Prostate gland (tissue), 2 donors: ENCODE data around the gene ADARB2. TPM values are rescaled to one million over a fixed set of nuclear protein-coding genes. Genes with fewer than 3 reads are reported as not detected.

Source experiments
- DNase-seq: peaks from one replicate; pipeline ENCODE4 v3.0.0-alpha.2; 2019; ENCODE audit warnings: low spot score
- H3K27ac ChIP-seq, 2 donors: fragments of 200-600 bp; sonication (generic); 2 replicates each; pipeline ENCODE4 v1.5.1; 2017 to 2019
- H3K27me3 ChIP-seq: fragments of 200-600 bp; sonication (generic); replicated peaks from 2 replicates; pipeline ENCODE4 v1.5.1; 2019; ENCODE audit not compliant: insufficient read depth
- H3K36me3 ChIP-seq, 2 donors: fragments of 200-600 bp; sonication (generic); 1 replicate in 1 of 2; 2 replicates in 1 of 2; pipeline versions ENCODE4 v1.5.1 to v1.8.1; 2017 to 2019
- H3K4me1 ChIP-seq: fragments of 200-600 bp; sonication (generic); replicated peaks from 2 replicates; pipeline ENCODE4 v1.5.1; 2019
- H3K4me3 ChIP-seq, 2 donors: fragments of 200-600 bp; sonication (generic); 2 replicates each; pipeline ENCODE4 v1.5.1; 2017 to 2019
- H3K9me3 ChIP-seq: fragments of 200-600 bp; sonication (generic); 2 replicates; pipeline ENCODE4 v1.5.1; 2017
- POLR2A ChIP-seq: fragments of 450-650 bp; IDR thresholded peaks from one replicate; pipeline ENCODE4 v1.6.1; 2016; ENCODE audit warnings: antibody characterized with exemption, mild to moderate bottlenecking
- POLR2AphosphoS5 ChIP-seq: sonication (generic); formaldehyde crosslinking; IDR thresholded peaks from one replicate; pipeline ENCODE4 v1.6.1; 2017; ENCODE audit warnings: antibody characterized with exemption
- WGBS: methylation state at CpG from one replicate; pipeline ENCODE4 v1.1.5; 2018; 5-methylcytosine and 5-hydroxymethylcytosine counted together
- intact Hi-C: fragments of 100-400 bp; cut with DNase I; formaldehyde crosslinking; loops from one replicate; pipeline ENCODE4 v1.14.2; 2022
- total RNA-seq, 2 donors: library from RNA; depleted of rRNA; stranded (reverse); fragments of >200 nt; gene quantifications; one replicate each; pipeline ENCODE4 v1.1.0, GENCODE V29; 2016
- TF ChIP-seq, protein P1 (sequence below), 4 experiments: fragments of 200-600 bp in 2 of 4; fragments of 450-650 bp in 2 of 4; sonication (generic) in 2 of 4; IDR thresholded peaks; 1 replicate in 3 of 4; 2 replicates in 1 of 4; pipeline ENCODE4 v1.5.1; 2016 to 2019; ENCODE audit warnings: antibody characterized with exemption in 4 of 4, mild to moderate bottlenecking in 2 of 4, moderate library complexity in 2 of 4

ADARB2 gene
- total RNA-seq, 2 donors from 2014 or later, result 0.36 to 10.5 TPM

DNA sequence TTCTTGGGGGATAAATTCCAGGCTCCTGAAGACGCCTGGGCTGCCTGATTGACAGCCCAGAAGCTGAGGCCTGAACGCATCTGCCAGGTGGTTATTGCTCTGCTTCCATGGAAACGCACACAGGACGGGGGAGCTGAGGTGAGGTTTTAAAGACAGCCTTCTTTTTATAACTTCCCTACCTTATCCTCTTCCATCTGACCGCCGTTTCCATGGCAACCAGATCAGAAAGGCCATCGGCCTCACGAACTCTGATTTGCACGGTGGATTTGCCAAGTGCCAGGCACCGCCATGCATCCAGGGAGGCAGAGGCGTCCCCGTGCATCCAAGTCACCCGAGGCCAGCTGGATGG lies 260.9 kb downstream of the ADARB2 start:
- intact Hi-C loops, result no loop called here
- DNase-seq, result no peak
- Histone ChIP-seq H3K4me1 (no peaks in the 10 kb centered on the region), H3K9me3 (no peaks in the 10 kb centered on the region), H3K27me3 (no peaks in the 10 kb centered on the region), H3K36me3 (no peaks in the 10 kb centered on the region), H3K27ac (no peak overlapping the region), H3K4me3 (no peak overlapping the region)
- 50% methylated on average over 11 of the region's 13 CpGs for WGBS
- TF ChIP-seq POLR2A, result no peak
- no peak for TF ChIP-seq POLR2AphosphoS5
- TF ChIP-seq, protein P1, sequence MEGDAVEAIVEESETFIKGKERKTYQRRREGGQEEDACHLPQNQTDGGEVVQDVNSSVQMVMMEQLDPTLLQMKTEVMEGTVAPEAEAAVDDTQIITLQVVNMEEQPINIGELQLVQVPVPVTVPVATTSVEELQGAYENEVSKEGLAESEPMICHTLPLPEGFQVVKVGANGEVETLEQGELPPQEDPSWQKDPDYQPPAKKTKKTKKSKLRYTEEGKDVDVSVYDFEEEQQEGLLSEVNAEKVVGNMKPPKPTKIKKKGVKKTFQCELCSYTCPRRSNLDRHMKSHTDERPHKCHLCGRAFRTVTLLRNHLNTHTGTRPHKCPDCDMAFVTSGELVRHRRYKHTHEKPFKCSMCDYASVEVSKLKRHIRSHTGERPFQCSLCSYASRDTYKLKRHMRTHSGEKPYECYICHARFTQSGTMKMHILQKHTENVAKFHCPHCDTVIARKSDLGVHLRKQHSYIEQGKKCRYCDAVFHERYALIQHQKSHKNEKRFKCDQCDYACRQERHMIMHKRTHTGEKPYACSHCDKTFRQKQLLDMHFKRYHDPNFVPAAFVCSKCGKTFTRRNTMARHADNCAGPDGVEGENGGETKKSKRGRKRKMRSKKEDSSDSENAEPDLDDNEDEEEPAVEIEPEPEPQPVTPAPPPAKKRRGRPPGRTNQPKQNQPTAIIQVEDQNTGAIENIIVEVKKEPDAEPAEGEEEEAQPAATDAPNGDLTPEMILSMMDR (IDR thresholded peaks at IDR 0.05), result no peak

DNA sequence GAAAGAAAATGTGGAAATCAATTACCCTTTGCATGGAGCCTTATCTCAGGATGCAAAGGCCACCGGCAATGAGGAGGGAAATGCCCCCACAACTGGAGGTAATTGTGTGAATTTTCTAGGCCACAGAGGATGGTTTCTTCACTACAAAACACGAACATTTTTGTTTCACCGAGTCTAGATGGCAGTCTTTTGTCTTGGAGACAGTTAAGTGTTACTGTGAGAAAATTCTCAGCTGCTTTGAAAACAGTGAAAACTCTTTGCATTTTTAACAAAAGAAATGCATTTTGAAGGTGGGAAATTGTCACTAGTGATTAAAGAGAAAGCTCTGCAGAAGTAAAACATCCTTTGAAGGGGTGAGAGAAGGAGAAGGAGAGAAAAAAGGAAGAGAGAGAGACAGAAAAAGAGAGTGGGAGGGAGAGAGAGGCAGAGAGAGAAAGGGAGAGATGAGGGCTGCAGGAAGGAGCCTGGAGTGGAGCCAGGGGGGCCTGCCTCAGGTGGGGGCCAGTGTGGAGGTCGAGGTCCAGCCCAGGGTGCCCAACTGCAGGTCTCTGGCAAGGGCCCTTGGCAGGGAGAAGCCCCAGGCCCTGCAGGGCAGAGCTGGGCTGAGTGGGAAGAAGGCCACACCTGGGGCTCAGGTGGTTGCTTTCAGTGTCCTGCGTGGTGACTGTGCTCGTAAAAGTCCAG lies 261.4 kb downstream of the ADARB2 start:
- 30% methylated on average over 6 of the region's 6 CpGs for WGBS
- H3K9me3 ChIP-seq, result no peaks in the 10 kb centered on the region
- H3K27ac ChIP-seq, result no peak overlapping the region
- H3K4me3 ChIP-seq, result no peak overlapping the region
- intact Hi-C loops, result no loop called here
- no peaks in the 10 kb centered on the region for H3K27me3 ChIP-seq
- no peak for DNase-seq
- TF ChIP-seq POLR2AphosphoS5 (no peak), POLR2A (no peak)
- TF ChIP-seq, protein P1 (IDR thresholded peaks at IDR 0.05), result no peak
- no peaks in the 10 kb centered on the region for H3K4me1 ChIP-seq
- H3K36me3 ChIP-seq, result no peaks in the 10 kb centered on the region

DNA sequence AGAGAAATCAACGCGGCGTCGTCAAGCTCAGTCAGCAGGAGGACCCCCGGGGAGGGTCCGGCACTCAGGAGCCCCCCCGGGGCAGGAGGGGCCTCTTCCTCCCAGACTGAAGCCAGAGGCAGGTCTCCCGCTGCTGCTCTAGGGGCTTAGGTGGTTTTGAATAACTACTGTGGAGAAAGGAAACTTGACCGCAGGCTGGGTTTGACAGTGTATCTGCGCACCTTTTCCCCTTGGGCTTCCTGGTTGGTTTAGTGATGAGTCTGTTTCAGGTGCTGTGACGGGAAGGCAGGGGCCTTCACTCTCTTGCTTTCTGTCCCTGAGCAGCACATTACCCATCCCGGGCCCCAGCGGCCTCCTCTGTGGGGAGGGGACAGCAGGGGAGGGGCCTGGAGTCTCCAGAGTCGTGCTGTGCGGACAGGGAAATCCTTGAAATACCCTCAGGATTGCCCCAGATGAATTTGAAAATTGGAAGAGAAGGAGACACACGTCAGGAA lies 262.2 kb downstream of the ADARB2 start:
- Histone ChIP-seq H3K9me3 (no peaks in the 10 kb centered on the region), H3K4me1 (no peaks in the 10 kb centered on the region), H3K4me3 (no peak overlapping the region), H3K36me3 (no peaks in the 10 kb centered on the region), H3K27me3 (no peaks in the 10 kb centered on the region), H3K27ac (no peak overlapping the region)
- TF ChIP-seq POLR2AphosphoS5, result no peak
- intact Hi-C loops, result no loop called here
- 57% methylated on average over 16 of the region's 16 CpGs for WGBS
- no peak for DNase-seq

DNA sequence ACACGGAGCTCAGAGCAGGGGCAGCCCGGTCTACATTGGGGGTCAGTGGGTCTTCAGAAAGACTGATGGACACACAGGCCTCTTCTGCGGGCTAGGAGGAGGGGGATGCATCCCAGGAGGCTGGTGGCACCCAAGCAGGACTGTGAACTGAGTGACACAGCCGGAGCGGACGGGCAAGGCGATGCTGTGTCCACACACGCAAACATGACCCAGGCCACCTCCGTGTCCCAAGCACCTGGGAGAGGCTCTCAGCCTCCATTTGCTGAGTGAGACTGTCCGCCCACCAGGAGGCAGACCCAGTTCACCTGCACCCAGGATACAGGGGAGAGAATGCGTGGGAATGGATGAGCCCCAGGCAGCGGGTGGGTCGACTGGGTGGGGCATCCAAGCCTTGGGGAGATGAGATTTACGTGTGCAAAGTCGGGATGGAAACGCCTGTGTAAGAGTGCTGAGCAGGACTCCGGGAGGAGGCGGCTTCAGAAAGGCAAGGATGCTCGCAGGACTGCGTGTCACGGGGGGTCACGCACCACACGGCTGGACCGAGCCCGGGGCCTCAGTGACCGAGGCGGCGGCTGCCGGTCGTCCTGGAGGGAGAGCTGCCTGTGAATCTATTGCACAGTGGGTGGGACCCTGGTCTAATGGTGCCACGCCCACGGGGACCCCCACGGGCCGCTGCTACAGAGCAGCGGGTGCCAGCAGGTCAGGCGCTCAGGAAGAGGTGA lies 262.8 kb downstream of the ADARB2 start:
- H3K27me3 ChIP-seq, result no peaks in the 10 kb centered on the region
- no peak for DNase-seq
- intact Hi-C loops, result no loop called here
- no peaks in the 10 kb centered on the region for H3K36me3 ChIP-seq
- no peak overlapping the region for H3K4me3 ChIP-seq
- TF ChIP-seq POLR2A, result no peak
- TF ChIP-seq, protein P1 (IDR thresholded peaks at IDR 0.05), result no peak
- no peak for TF ChIP-seq POLR2AphosphoS5
- no peaks in the 10 kb centered on the region for H3K4me1 ChIP-seq
- no peak overlapping the region for H3K27ac ChIP-seq
- WGBS, result 87% methylated on average over 36 of the region's 36 CpGs
- H3K9me3 ChIP-seq, result no peaks in the 10 kb centered on the region

DNA sequence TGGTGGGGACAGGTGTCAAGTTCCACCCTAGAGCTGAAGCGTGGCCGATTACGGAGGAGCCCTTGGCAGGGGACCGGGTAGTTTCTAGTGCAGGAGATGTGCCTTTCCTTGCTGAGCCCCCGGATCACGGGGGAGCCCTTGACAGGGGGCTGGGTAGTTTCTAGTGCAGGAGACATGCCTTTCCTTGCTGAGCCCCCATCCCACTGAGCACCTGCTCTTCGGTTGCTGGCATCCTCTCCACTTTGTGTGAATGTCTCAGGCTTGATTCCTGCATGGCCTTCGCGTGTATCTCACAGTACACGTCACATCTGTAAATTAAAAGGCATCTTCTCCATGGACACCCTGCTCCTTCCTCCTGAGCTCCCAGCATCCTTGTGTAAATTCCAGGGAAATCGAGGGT lies 263.5 kb downstream of the ADARB2 start:
- TF ChIP-seq POLR2AphosphoS5 (no peak), POLR2A (no peak)
- TF ChIP-seq, protein P1 (IDR thresholded peaks at IDR 0.05), result no peak
- H3K9me3 ChIP-seq, result no peaks in the 10 kb centered on the region
- no peaks in the 10 kb centered on the region for H3K4me1 ChIP-seq
- DNase-seq, result no peak
- intact Hi-C loops, result no loop called here
- no peak overlapping the region for H3K4me3 ChIP-seq
- H3K27ac ChIP-seq, result no peak overlapping the region
- H3K27me3 ChIP-seq, result no peaks in the 10 kb centered on the region
- 60% methylated on average over 11 of the region's 11 CpGs for WGBS
- H3K36me3 ChIP-seq, result no peaks in the 10 kb centered on the region
